GM23338 (cell line): ENCODE data around the gene FGFR3. TPM values are rescaled to one million over a fixed set of nuclear protein-coding genes. Genes with fewer than 3 reads are reported as not detected.

Experiments used
- ATAC-seq: fragments of 200-7000 bp; cut with Tn5 transposase; 3 replicates; pipeline ENCODE4 v1.9.1; 2020
- DNase-seq: peaks from one replicate; pipeline ENCODE4 v3.0.0-alpha.2; 2015; ENCODE audit warnings: low spot score
- H2AFZ ChIP-seq: fragments of 200-600 bp; sonication (generic); 2 replicates; pipeline ENCODE4 v1.8.0; 2016; ENCODE audit warnings: antibody characterized with exemption, mild to moderate bottlenecking, moderate library complexity
- H3F3A ChIP-seq: fragments of 200-600 bp; sonication (generic); replicated peaks from 2 replicates; pipeline ENCODE4 v1.8.0; 2017; ENCODE audit warnings: antibody characterized with exemption, mixed run types, low read depth
- H3K27ac ChIP-seq: fragments of 200-600 bp; sonication (generic); 2 replicates; pipeline ENCODE4 v1.6.1; 2016; ENCODE audit warnings: low read depth
- H3K27me3 ChIP-seq: fragments of 200-600 bp; sonication (generic); 2 replicates; pipeline ENCODE4 v1.8.0; 2016; ENCODE audit warnings: mild to moderate bottlenecking, mixed run types, moderate library complexity; ENCODE audit not compliant: insufficient read depth
- H3K36me3 ChIP-seq: fragments of 200-600 bp; sonication (generic); 2 replicates; pipeline ENCODE4 v1.8.0; 2016; ENCODE audit warnings: mild to moderate bottlenecking; ENCODE audit not compliant: insufficient read depth
- H3K4me1 ChIP-seq: fragments of 200-600 bp; sonication (generic); 2 replicates; pipeline ENCODE4 v1.8.0; 2016; ENCODE audit warnings: mild to moderate bottlenecking, moderate library complexity; ENCODE audit not compliant: insufficient read depth
- H3K4me2 ChIP-seq: fragments of 200-600 bp; sonication (generic); 2 replicates; pipeline ENCODE4 v1.7.1; 2017; ENCODE audit warnings: mixed run types
- H3K4me3 ChIP-seq: fragments of 200-600 bp; sonication (generic); 2 replicates; pipeline ENCODE4 v1.6.1; 2016; ENCODE audit warnings: mixed run types
- H3K79me2 ChIP-seq: fragments of 200-600 bp; sonication (generic); replicated peaks from 2 replicates; pipeline ENCODE4 v1.8.0; 2017; ENCODE audit warnings: mild to moderate bottlenecking; ENCODE audit not compliant: insufficient read depth
- H3K9me2 ChIP-seq: fragments of 200-600 bp; sonication (generic); 2 replicates; pipeline ENCODE4 v1.8.0; 2017; ENCODE audit not compliant: insufficient read depth
- H4K20me1 ChIP-seq: fragments of 200-600 bp; sonication (generic); replicated peaks from 2 replicates; pipeline ENCODE4 v1.8.0; 2017; ENCODE audit warnings: mild to moderate bottlenecking; ENCODE audit not compliant: insufficient read depth
- H3K27ac Mint-ChIP-seq: 2 replicates; pipeline ENCODE4 v1.8.0; 2020; ENCODE audit warnings: inconsistent platforms, mild to moderate bottlenecking, moderate library complexity, mixed read lengths
- H3K27me3 Mint-ChIP-seq: 3 replicates; pipeline ENCODE4 v1.8.0; 2022; ENCODE audit warnings: low read depth, mild to moderate bottlenecking, moderate library complexity, mixed read lengths, inconsistent platforms; ENCODE audit not compliant: insufficient read depth, poor library complexity
- H3K36me3 Mint-ChIP-seq: 3 replicates; pipeline ENCODE4 v1.8.0; 2021; ENCODE audit warnings: low read depth, mild to moderate bottlenecking, inconsistent platforms, moderate library complexity, mixed read lengths
- H3K4me1 Mint-ChIP-seq: 3 replicates; pipeline ENCODE4 v1.8.0; 2020; ENCODE audit warnings: mild to moderate bottlenecking, inconsistent platforms, mixed read lengths
- H3K4me3 Mint-ChIP-seq: 3 replicates; pipeline ENCODE4 v1.8.0; 2021; ENCODE audit warnings: moderate library complexity, mild to moderate bottlenecking, inconsistent platforms, mixed read lengths
- H3K9me3 Mint-ChIP-seq: 3 replicates; pipeline ENCODE4 v1.8.0; 2020; ENCODE audit warnings: moderate library complexity, mild to moderate bottlenecking, inconsistent platforms, mixed read lengths
- CREB1 ChIP-seq: fragments of 250-450 bp; sonication (Bioruptor Pico); IDR thresholded peaks from 2 replicates; pipeline ENCODE4 v1.5.0; 2020; ENCODE audit warnings: low read depth, mild to moderate bottlenecking, moderate library complexity
- EZH2 ChIP-seq: fragments of 200-600 bp; sonication (generic); IDR thresholded peaks from one replicate; pipeline ENCODE4 v1.8.0; 2017; ENCODE audit warnings: antibody characterized with exemption, mild to moderate bottlenecking, low read depth; ENCODE audit not compliant: unreplicated experiment
- EZH2phosphoT487 ChIP-seq: fragments of 200-600 bp; sonication (generic); IDR thresholded peaks from one replicate; pipeline ENCODE4 v1.8.1; 2018; ENCODE audit warnings: antibody characterized with exemption; ENCODE audit not compliant: unreplicated experiment
- JUNB ChIP-seq: IDR thresholded peaks from one replicate; pipeline ENCODE4 v1.6.1; 2016; ENCODE audit warnings: antibody characterized with exemption; ENCODE audit not compliant: unreplicated experiment
- NANOG ChIP-seq: IDR thresholded peaks from 2 replicates; pipeline ENCODE4 v1.6.1; 2016; ENCODE audit warnings: antibody characterized with exemption, borderline replicate concordance
- REST ChIP-seq: IDR thresholded peaks from one replicate; pipeline ENCODE4 v1.6.1; 2018; ENCODE audit warnings: antibody characterized with exemption; ENCODE audit not compliant: unreplicated experiment
- polyA plus RNA-seq: library from polyadenylated mRNA; unstranded; fragments of >200 nt; fragmentation: Nextera tagmentation; extraction: Ambion mirVana; gene quantifications from 2 replicates; pipeline ENCODE4 v1.2.1, GENCODE V29; 2016
- total RNA-seq: library from RNA; depleted of rRNA; stranded (reverse); fragments of >200 nt; shearing (Covaris generic); gene quantifications from 2 replicates; pipeline ENCODE4 v1.2.3, GENCODE V29; 2014
- TF ChIP-seq, protein P1 (sequence below), 2 experiments: fragments of 200-600 bp in 1 of 2; sonication (generic) in 1 of 2; conservative IDR thresholded peaks; 2 replicates each; pipeline versions ENCODE4 v1.5.1 to v1.6.1; 2016 to 2017; ENCODE audit warnings: antibody characterized with exemption in 2 of 2, low read depth in 2 of 2, mild to moderate bottlenecking in 2 of 2, moderate library complexity in 1 of 2
- TF ChIP-seq, protein P2 (sequence below): fragments of 250-450 bp; sonication (Bioruptor Pico); IDR thresholded peaks from 2 replicates; pipeline ENCODE4 v1.5.0; 2020; ENCODE audit warnings: mild to moderate bottlenecking, moderate library complexity

Gene FGFR3
- total and polyA plus RNA-seq, 2 experiments from 2014 or later, result 3.6 to 17.4 TPM

DNA sequence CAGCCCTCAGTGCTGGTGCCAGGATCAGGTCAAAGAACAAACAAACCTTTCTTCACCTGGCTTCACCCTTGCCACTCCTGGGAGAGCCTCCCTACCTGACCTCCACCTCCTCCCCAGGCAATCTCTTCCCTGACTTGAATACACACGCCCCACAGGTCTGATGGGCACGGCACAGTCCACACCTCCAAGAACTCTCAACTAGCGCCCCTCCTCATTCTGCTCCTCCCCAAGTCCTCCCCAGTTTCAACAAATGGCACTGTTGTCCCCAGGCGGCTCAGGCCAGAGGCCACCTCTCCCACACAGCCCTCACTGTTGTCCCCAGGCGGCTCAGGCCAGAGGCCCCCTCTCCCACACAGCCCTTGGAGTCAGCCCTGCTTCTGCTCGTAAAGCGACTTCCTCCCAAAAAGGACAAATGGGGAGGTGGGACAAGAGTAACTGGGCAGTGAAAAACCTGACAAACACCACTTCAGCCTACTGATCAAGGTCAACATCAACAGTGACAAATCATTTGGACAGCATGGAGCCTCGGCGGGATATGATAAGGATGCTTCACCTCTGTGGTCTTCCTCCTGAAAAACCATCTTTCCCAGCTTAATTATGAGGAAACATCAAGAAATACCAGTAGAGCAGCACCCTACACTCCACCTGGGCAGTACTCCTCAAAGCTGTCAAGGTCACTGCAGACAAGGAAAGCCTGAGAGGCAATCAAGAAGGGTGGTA is 60.0 kb downstream of the FGFR3 start:
- TF ChIP-seq EZH2phosphoT487, result no peak
- no peak for TF ChIP-seq NANOG
- TF ChIP-seq, protein P1, sequence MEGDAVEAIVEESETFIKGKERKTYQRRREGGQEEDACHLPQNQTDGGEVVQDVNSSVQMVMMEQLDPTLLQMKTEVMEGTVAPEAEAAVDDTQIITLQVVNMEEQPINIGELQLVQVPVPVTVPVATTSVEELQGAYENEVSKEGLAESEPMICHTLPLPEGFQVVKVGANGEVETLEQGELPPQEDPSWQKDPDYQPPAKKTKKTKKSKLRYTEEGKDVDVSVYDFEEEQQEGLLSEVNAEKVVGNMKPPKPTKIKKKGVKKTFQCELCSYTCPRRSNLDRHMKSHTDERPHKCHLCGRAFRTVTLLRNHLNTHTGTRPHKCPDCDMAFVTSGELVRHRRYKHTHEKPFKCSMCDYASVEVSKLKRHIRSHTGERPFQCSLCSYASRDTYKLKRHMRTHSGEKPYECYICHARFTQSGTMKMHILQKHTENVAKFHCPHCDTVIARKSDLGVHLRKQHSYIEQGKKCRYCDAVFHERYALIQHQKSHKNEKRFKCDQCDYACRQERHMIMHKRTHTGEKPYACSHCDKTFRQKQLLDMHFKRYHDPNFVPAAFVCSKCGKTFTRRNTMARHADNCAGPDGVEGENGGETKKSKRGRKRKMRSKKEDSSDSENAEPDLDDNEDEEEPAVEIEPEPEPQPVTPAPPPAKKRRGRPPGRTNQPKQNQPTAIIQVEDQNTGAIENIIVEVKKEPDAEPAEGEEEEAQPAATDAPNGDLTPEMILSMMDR (conservative IDR thresholded peaks at IDR 0.05; ENCODE audit: low read depth in 2 of 2), result no peak
- TF ChIP-seq JUNB, result no peak
- TF ChIP-seq CREB1 (CRISPR knock-in tag), result no peak
- no peak for TF ChIP-seq EZH2
- TF ChIP-seq, protein P2, sequence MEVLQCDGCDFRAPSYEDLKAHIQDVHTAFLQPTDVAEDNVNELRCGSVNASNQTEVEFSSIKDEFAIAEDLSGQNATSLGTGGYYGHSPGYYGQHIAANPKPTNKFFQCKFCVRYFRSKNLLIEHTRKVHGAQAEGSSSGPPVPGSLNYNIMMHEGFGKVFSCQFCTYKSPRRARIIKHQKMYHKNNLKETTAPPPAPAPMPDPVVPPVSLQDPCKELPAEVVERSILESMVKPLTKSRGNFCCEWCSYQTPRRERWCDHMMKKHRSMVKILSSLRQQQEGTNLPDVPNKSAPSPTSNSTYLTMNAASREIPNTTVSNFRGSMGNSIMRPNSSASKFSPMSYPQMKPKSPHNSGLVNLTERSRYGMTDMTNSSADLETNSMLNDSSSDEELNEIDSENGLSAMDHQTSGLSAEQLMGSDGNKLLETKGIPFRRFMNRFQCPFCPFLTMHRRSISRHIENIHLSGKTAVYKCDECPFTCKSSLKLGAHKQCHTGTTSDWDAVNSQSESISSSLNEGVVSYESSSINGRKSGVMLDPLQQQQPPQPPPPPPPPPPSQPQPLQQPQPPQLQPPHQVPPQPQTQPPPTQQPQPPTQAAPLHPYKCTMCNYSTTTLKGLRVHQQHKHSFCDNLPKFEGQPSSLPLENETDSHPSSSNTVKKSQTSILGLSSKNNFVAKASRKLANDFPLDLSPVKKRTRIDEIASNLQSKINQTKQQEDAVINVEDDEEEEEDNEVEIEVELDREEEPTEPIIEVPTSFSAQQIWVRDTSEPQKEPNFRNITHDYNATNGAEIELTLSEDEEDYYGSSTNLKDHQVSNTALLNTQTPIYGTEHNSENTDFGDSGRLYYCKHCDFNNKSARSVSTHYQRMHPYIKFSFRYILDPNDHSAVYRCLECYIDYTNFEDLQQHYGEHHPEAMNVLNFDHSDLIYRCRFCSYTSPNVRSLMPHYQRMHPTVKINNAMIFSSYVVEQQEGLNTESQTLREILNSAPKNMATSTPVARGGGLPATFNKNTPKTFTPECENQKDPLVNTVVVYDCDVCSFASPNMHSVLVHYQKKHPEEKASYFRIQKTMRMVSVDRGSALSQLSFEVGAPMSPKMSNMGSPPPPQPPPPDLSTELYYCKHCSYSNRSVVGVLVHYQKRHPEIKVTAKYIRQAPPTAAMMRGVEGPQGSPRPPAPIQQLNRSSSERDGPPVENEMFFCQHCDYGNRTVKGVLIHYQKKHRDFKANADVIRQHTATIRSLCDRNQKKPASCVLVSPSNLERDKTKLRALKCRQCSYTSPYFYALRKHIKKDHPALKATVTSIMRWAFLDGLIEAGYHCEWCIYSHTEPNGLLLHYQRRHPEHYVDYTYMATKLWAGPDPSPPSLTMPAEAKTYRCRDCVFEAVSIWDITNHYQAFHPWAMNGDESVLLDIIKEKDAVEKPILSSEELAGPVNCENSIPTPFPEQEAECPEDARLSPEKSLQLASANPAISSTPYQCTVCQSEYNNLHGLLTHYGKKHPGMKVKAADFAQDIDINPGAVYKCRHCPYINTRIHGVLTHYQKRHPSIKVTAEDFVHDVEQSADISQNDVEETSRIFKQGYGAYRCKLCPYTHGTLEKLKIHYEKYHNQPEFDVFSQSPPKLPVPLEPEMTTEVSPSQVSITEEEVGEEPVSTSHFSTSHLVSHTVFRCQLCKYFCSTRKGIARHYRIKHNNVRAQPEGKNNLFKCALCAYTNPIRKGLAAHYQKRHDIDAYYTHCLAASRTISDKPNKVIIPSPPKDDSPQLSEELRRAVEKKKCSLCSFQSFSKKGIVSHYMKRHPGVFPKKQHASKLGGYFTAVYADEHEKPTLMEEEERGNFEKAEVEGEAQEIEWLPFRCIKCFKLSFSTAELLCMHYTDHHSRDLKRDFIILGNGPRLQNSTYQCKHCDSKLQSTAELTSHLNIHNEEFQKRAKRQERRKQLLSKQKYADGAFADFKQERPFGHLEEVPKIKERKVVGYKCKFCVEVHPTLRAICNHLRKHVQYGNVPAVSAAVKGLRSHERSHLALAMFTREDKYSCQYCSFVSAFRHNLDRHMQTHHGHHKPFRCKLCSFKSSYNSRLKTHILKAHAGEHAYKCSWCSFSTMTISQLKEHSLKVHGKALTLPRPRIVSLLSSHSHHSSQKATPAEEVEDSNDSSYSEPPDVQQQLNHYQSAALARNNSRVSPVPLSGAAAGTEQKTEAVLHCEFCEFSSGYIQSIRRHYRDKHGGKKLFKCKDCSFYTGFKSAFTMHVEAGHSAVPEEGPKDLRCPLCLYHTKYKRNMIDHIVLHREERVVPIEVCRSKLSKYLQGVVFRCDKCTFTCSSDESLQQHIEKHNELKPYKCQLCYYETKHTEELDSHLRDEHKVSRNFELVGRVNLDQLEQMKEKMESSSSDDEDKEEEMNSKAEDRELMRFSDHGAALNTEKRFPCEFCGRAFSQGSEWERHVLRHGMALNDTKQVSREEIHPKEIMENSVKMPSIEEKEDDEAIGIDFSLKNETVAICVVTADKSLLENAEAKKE (CRISPR knock-in tag), result no peak
- TF ChIP-seq REST, result no peak
- Mint-ChIP-seq H3K27ac (no peak overlapping the region), H3K4me3 (peak overlapping the region; percentile 15; the same call in 2 of the 3 replicates), H3K27me3 (peaks cover 28% of the 10 kb centered on the region), H3K4me1 (peaks cover 22% of the 10 kb centered on the region), H3K9me3 (no peaks in the 10 kb centered on the region; the same call in 2 of the 3 replicates), H3K36me3 (peaks cover 5% of the 10 kb centered on the region; the same call in 2 of the 3 replicates)
- H4K20me1 ChIP-seq, result peaks cover 37% of the 10 kb centered on the region
- H2AFZ ChIP-seq, result no peak overlapping the region
- no peak overlapping the region for H3K4me3 ChIP-seq
- H3K27me3 ChIP-seq, result peaks cover 26% of the 10 kb centered on the region
- H3K79me2 ChIP-seq, result peaks cover 40% of the 10 kb centered on the region
- no peaks in the 10 kb centered on the region for H3K9me2 ChIP-seq
- no peaks in the 10 kb centered on the region for H3F3A ChIP-seq
- DNase-seq (no peak), ATAC-seq (no peak)
- no peak overlapping the region for H3K4me2 ChIP-seq
- no peaks in the 10 kb centered on the region for H3K36me3 ChIP-seq
- H3K4me1 ChIP-seq, result peaks cover 7% of the 10 kb centered on the region; the same call in 1 of the 2 replicates
- H3K27ac ChIP-seq, result no peak overlapping the region
